ENCODE results near the gene SLC29A1. TPM values are rescaled to one million over a fixed set of nuclear protein-coding genes. Genes with fewer than 3 reads are reported as not detected.
"Not testable (repeated sequence)": the region's sequence is repeated elsewhere in the genome, so short reads cannot be mapped to it uniquely, and the experiment has no call there.

SLC29A1 gene
- total RNA-seq, 2 experiments from 2014 or later = 47.6 to 50.0 TPM

GRCh38 chr6:44183783-44184182 is 39.6 kb upstream of the SLC29A1 start:
- H3K27me3 Mint-ChIP-seq = peaks cover 4% of the 10 kb centered on the region
- H3K9me3 Mint-ChIP-seq = no peaks in the 10 kb centered on the region
- no peak overlapping the region for H3K27ac Mint-ChIP-seq
- DNase-seq = no peak
- H3K4me1 Mint-ChIP-seq (ENCODE audit: low read depth) = peaks cover 6% of the 10 kb centered on the region
- intact Hi-C loops (cut with micrococcal nuclease) = no loop called here
- CTCF ChIA-PET = interaction anchor here (1.7 to 2.1 kb wide), 2 partner anchors 11 to 38 kb away, joined by 4 to 8 read pairs; no protein-coding TSS in a partner anchor
- no peaks in the 10 kb centered on the region for H3K36me3 Mint-ChIP-seq
- no peak overlapping the region for H3K4me3 Mint-ChIP-seq
- POLR2A ChIA-PET = no interaction called here

GRCh38 chr6:44185356-44185755 is 38.0 kb upstream of the SLC29A1 start:
- DNase-seq; H3K27ac Mint-ChIP-seq; H3K36me3 Mint-ChIP-seq; H3K9me3 Mint-ChIP-seq; intact Hi-C loops (cut with micrococcal nuclease); H3K4me3 Mint-ChIP-seq; H3K27me3 Mint-ChIP-seq: not testable (repeated sequence)
- ChIA-PET CTCF (interaction anchor here (1.1 to 3.2 kb wide), 4 partner anchors 13 to 36 kb away, joined by 3 to 13 read pairs (median 6); no protein-coding TSS in a partner anchor), POLR2A (interaction anchor here (0.6 kb wide), 1 partner anchor 68 kb away, joined by 3 read pairs; no protein-coding TSS in a partner anchor)
- H3K4me1 Mint-ChIP-seq (ENCODE audit: low read depth) = peaks cover 12% of the 10 kb centered on the region

DNA sequence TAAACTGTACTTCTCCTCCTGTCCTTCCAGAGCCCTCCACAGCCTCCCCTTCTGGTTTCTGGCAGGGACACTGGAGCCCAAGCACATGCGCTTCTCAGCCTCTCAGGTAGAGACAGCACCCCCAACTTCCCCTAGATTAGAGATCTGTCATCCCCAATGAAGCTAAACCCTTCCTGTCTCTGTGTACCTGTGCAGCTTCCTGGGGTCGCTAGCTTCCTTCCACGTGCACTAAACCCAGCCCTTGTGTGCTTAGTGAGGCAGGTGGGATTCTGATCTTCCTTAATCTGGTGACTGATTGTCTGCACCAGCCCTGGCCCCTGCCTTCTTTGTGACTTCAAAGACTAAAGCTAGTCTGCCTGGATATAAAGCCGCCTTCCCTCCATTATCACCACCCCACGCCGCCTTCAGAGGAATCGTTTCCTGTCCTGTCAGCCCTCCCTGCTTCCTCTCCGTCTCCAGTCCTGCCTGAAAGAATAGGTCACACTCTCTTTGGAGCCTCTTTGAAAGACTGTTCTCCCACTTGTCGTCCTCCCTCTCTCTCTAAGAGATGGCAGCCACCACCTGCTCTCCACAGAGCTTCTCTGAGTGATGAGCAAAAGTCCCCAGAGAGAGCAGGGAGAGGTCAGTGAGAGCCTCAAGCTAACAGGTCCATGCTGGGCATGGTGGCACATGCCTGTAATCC is 37.3 kb upstream of the SLC29A1 start:
- intact Hi-C loops (cut with micrococcal nuclease) = no loop called here

DNA sequence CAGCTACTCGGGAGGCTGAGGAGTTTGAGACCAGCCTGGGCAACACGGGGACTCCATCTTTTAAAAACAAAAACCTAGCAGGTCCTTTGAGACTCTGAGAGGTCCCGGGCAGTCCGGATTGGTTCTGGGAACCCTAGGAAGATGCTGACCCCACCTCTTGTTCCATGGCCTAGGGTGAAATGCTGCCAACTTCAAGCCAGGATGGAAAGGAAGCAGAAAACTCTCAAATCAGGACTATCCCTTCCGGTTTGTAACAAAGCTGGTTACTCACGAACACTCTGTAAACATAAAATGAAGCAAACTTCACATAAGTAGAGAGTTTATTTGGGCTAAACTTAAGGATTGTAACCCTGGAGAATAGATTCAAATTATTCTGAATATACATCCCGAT is 36.8 kb upstream of the SLC29A1 start:
- intact Hi-C loops (cut with micrococcal nuclease) = no loop called here
- Mint-ChIP-seq H3K4me1 (ENCODE audit: low read depth) (peaks cover 12% of the 10 kb centered on the region), H3K9me3 (no peaks in the 10 kb centered on the region), H3K27me3 (peaks cover 4% of the 10 kb centered on the region), H3K27ac (no peak overlapping the region), H3K36me3 (no peaks in the 10 kb centered on the region), H3K4me3 (no peak overlapping the region)
- DNase-seq = no peak
- ChIA-PET CTCF (interaction anchor here (3.2 kb wide), 1 partner anchor 14 kb away, joined by 13 read pairs; no protein-coding TSS in a partner anchor), POLR2A (interaction anchor here (0.9 kb wide), 1 partner anchor 38 kb away, joined by 4 read pairs; no protein-coding TSS in a partner anchor)

More for the DNA sequence above, 37.3 kb upstream of the SLC29A1 start:
- ChIA-PET POLR2A (interaction anchor here (0.6 to 0.9 kb wide), 2 partner anchors 38 to 69 kb away, joined by 3 to 4 read pairs; no protein-coding TSS in a partner anchor), CTCF (interaction anchor here (1.1 to 3.2 kb wide), 2 partner anchors 13 to 22 kb away, joined by 3 to 13 read pairs; no protein-coding TSS in a partner anchor)
- H3K4me3 Mint-ChIP-seq = no peak overlapping the region
- H3K36me3 Mint-ChIP-seq = no peaks in the 10 kb centered on the region
- no peak overlapping the region for H3K27ac Mint-ChIP-seq
- H3K9me3 Mint-ChIP-seq = no peaks in the 10 kb centered on the region
- DNase-seq = no peak
- peaks cover 12% of the 10 kb centered on the region for H3K4me1 Mint-ChIP-seq (ENCODE audit: low read depth)
- H3K27me3 Mint-ChIP-seq = peaks cover 4% of the 10 kb centered on the region

DNA sequence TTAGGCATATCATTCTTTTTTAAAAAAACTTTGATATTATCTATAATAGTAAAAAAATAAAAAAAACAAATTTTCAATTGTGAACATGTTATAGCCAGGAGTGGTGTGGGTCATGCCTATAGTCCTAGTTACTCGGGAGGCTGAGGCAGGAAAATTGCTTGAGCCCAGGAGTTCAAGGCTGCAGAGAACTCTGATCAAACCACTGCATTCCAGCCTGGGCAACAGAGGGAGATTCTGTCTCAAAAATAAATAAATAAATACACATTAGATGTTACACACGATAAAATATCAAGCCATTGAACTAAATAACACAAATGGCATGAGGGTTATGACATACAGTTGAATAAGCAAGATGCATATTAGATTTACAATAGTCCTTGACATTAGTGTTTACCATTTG is 34.6 kb upstream of the SLC29A1 start:
- H3K36me3 Mint-ChIP-seq = no peaks in the 10 kb centered on the region
- peaks cover 12% of the 10 kb centered on the region for H3K4me1 Mint-ChIP-seq (ENCODE audit: low read depth)
- H3K27me3 Mint-ChIP-seq = peaks cover 6% of the 10 kb centered on the region
- intact Hi-C loops (cut with micrococcal nuclease) = no loop called here
- ChIA-PET CTCF (interaction anchor here (1.1 to 1.9 kb wide), 4 partner anchors 29 to 68 kb away, joined by 3 to 6 read pairs (median 3); partner anchors contain the start of genes SLC29A1 and SLC35B2), POLR2A (no interaction called here)
- H3K27ac Mint-ChIP-seq = no peak overlapping the region
- no peak for DNase-seq
- H3K9me3 Mint-ChIP-seq = no peaks in the 10 kb centered on the region
- no peak overlapping the region for H3K4me3 Mint-ChIP-seq

DNA sequence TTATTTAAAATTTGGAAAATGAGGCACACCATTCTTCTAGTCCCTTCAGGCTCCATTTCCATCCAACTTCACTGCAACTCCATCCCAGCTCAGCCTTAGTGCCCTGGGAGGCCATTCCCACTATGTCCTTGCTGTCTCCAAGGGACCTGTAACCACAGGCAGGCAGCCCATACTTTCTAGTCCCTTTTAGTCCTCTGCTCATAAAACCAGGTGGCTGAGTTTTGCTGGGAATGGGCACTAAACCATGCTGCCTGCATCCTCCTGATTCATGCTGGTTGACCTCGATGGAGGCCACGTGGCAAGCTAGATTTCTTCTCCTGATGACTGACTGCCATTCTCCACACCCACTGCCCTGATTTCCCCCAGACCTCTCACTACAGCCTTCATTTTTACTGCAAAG is 34.1 kb upstream of the SLC29A1 start:
- H3K27ac Mint-ChIP-seq = no peak overlapping the region
- CTCF ChIA-PET = interaction anchor here (1.1 to 1.9 kb wide), 5 partner anchors 16 to 67 kb away, joined by 3 to 6 read pairs (median 3); partner anchors contain the start of genes SLC29A1 and SLC35B2
- peaks cover 6% of the 10 kb centered on the region for H3K27me3 Mint-ChIP-seq
- DNase-seq = no peak
- no peaks in the 10 kb centered on the region for H3K9me3 Mint-ChIP-seq
- H3K4me1 Mint-ChIP-seq (ENCODE audit: low read depth) = peaks cover 12% of the 10 kb centered on the region
- intact Hi-C loops (cut with micrococcal nuclease) = no loop called here
- H3K4me3 Mint-ChIP-seq = no peak overlapping the region
- POLR2A ChIA-PET = interaction anchor here (0.6 to 1.3 kb wide), 3 partner anchors 58 to 275 kb away, joined by 3 to 4 read pairs (median 4); partner anchors contain the start of gene HSP90AB1
- H3K36me3 Mint-ChIP-seq = no peaks in the 10 kb centered on the region

- H3K4me3 Mint-ChIP-seq = no peak overlapping the region
- CTCF ChIA-PET = interaction anchor here (1.1 to 1.4 kb wide), 2 partner anchors 17 to 32 kb away, joined by 3 to 4 read pairs; no protein-coding TSS in a partner anchor
- intact Hi-C loops (cut with micrococcal nuclease) = no loop called here
- POLR2A ChIA-PET = no interaction called here
- no peaks in the 10 kb centered on the region for H3K36me3 Mint-ChIP-seq
- DNase-seq = no peak
- H3K27me3 Mint-ChIP-seq = peaks cover 5% of the 10 kb centered on the region
- H3K9me3 Mint-ChIP-seq = no peaks in the 10 kb centered on the region
- H3K4me1 Mint-ChIP-seq (ENCODE audit: low read depth) = peaks cover 12% of the 10 kb centered on the region
- H3K27ac Mint-ChIP-seq = no peak overlapping the region
Measured at GRCh38 chr6:44190715-44191114, 32.7 kb upstream of the SLC29A1 start.

DNA sequence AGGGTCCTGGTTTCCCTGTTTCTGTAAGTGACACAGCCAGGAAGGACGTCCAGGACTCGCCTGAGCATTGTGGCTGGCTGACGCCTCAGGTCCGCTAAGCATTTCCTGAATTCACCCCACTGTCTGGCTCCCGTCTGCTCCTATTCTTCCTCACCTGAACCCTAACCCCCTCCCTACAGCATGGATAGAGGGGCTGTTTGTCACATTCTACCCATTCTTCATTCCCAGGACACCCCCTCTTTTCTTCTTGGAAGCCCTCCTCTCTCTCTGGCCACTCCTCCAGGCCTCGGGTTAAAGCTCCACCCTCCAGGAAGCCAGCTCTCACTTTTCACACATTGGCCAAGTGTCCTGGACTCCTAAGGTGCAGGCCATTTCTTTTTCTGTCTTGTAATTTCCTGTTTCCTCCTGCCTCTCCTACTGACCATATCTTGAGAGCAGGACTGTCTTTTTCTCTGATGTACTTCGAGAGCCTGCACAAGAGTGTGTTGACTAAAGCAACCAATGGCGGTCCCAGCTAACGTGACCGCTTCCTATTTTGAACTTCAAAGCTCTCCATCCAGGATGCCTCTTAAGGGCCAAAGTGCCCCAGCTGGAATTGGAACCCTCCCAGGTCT is 30.9 kb upstream of the SLC29A1 start:
- ChIA-PET POLR2A (no interaction called here), CTCF (interaction anchor here (0.8 to 1.1 kb wide), 2 partner anchors 29 to 43 kb away, joined by 3 read pairs; no protein-coding TSS in a partner anchor)
- no peak overlapping the region for H3K27ac Mint-ChIP-seq
- H3K4me3 Mint-ChIP-seq = no peak overlapping the region
- H3K9me3 Mint-ChIP-seq = no peaks in the 10 kb centered on the region
- intact Hi-C loops (cut with micrococcal nuclease) = no loop called here
- DNase-seq = no peak
- H3K36me3 Mint-ChIP-seq = no peaks in the 10 kb centered on the region
- peaks cover 6% of the 10 kb centered on the region for H3K4me1 Mint-ChIP-seq (ENCODE audit: low read depth)
- H3K27me3 Mint-ChIP-seq = peaks cover 2% of the 10 kb centered on the region

DNA sequence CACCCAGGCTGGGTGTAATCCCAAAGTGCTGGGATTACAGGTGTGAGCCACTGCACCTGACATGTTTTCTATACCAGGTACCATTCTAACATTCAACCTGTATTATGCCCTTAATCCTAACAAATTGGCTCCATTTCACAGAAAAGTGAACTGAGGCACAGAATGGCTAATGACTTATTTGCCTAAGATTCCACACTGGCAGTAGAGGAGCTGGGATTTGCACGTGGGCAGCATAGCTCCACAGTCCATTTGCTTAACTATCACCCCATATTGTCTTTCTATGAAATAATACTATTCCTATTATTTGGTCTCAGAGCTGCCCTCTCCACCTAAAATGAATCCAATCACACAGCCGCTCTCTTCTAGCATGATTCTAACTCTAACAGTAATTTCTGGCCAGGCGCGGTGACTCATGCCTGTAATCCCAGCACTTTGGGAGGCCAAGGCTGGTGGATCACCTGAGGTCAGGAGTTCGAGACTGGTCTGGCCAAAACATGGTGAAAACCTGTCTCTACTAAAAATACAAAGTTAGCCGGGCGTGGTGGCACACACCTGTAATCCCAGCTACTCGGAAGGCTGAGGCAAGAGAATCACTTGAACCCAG is 30.0 kb upstream of the SLC29A1 start:
- DNase-seq = no peak
- intact Hi-C loops (cut with micrococcal nuclease) = no loop called here
- H3K4me1 Mint-ChIP-seq (ENCODE audit: low read depth) = peaks cover 6% of the 10 kb centered on the region
- no peak overlapping the region for H3K4me3 Mint-ChIP-seq
- ChIA-PET CTCF (interaction anchor here (0.8 to 1.1 kb wide), 2 partner anchors 28 to 42 kb away, joined by 3 read pairs; no protein-coding TSS in a partner anchor), POLR2A (no interaction called here)
- no peak overlapping the region for H3K27ac Mint-ChIP-seq
- H3K9me3 Mint-ChIP-seq = no peaks in the 10 kb centered on the region
- H3K27me3 Mint-ChIP-seq = peaks cover 2% of the 10 kb centered on the region
- no peaks in the 10 kb centered on the region for H3K36me3 Mint-ChIP-seq

DNA sequence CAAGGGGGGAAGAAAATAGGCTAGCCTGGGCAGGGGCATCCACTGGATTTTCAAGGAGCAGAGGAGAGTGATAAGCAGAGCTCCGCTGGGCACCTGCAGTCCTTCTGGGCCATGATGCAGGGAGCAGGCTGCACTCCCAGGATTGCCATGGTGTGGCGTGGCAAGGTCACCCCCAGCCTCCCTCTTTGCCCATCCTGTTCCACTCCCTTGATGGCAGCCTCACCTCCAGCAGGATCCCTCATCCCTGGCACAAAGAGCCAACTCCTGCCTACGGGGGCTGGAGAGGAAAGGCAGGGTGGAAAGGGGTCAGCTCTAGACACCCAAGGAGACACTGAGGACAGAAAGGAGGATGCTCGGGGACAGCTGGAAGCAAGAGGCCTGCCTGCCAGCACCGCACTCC is 29.1 kb upstream of the SLC29A1 start:
- Mint-ChIP-seq H3K9me3 (no peaks in the 10 kb centered on the region), H3K4me3 (no peak overlapping the region), H3K27me3 (peaks cover 2% of the 10 kb centered on the region), H3K36me3 (no peaks in the 10 kb centered on the region), H3K4me1 (ENCODE audit: low read depth) (peaks cover 3% of the 10 kb centered on the region), H3K27ac (no peak overlapping the region)
- CTCF ChIA-PET = interaction anchor here (0.8 to 1.4 kb wide), 2 partner anchors 22 to 62 kb away, joined by 4 to 5 read pairs; no protein-coding TSS in a partner anchor
- intact Hi-C loops (cut with micrococcal nuclease) = no loop called here
- POLR2A ChIA-PET = no interaction called here
- no peak for DNase-seq

DNA sequence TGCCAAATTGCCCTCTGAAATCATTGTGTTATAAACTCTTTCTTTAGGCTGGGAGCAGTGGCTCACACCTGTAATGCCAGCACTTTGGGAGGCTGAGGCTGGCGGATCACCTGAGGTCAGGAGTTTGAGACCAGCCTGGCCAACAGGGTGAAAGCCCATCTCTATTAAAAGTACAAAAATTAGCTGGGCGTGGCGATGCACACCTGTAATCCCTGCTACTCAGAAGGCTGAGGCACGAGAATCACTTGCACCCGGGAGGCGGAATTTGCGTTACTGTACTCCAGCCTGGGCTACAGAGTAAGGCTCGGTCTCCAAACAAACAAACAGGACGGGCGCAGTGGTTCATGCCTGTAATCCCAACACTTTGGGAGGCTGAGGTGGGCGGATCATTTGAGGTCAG is 27.0 kb upstream of the SLC29A1 start:
- intact Hi-C loops (cut with micrococcal nuclease) = not testable (repeated sequence)

GRCh38 chr6:44198684-44199083 is 24.7 kb upstream of the SLC29A1 start:
- ChIA-PET POLR2A (no interaction called here), CTCF (interaction anchor here (0.7 kb wide), 1 partner anchor 47 kb away, joined by 3 read pairs; no protein-coding TSS in a partner anchor)
- DNase-seq = no peak
- Mint-ChIP-seq H3K27me3 (peaks cover 2% of the 10 kb centered on the region), H3K4me3 (no peak overlapping the region), H3K4me1 (ENCODE audit: low read depth) (no peaks in the 10 kb centered on the region), H3K27ac (no peak overlapping the region), H3K36me3 (no peaks in the 10 kb centered on the region), H3K9me3 (no peaks in the 10 kb centered on the region)
- intact Hi-C loops (cut with micrococcal nuclease) = no loop called here

More for the DNA sequence above, 27.0 kb upstream of the SLC29A1 start:
- H3K27ac Mint-ChIP-seq; H3K27me3 Mint-ChIP-seq; H3K4me1 Mint-ChIP-seq (ENCODE audit: low read depth); H3K4me3 Mint-ChIP-seq; DNase-seq; POLR2A ChIA-PET; H3K36me3 Mint-ChIP-seq; H3K9me3 Mint-ChIP-seq: not testable (repeated sequence)
- CTCF ChIA-PET = interaction anchor here (1.0 kb wide), 1 partner anchor 24 kb away, joined by 3 read pairs; no protein-coding TSS in a partner anchor
